Activated naive CD4-positive, alpha-beta T cell treated with anti-CD3 and anti-CD28 coated beads, Interleukin-2, amount 50 U/mL, for 24 hours (primary cell): Measurements from ENCODE around the gene MAP1S.

ENCODE experiments used
- H3K27ac Mint-ChIP-seq: one replicate; pipeline ENCODE4 v1.8.0; 2021; ENCODE audit warnings: mild to moderate bottlenecking, mixed read lengths
- H3K27me3 Mint-ChIP-seq: one replicate; pipeline ENCODE4 v1.8.0; 2021; ENCODE audit warnings: mixed read lengths
- H3K36me3 Mint-ChIP-seq: one replicate; pipeline ENCODE4 v1.8.0; 2021; ENCODE audit warnings: mixed read lengths
- H3K4me1 Mint-ChIP-seq: one replicate; pipeline ENCODE4 v1.8.0; 2021; ENCODE audit warnings: mixed read lengths
- H3K4me3 Mint-ChIP-seq: one replicate; pipeline ENCODE4 v1.8.0; 2021; ENCODE audit warnings: mild to moderate bottlenecking, mixed read lengths
- H3K9me3 Mint-ChIP-seq: one replicate; pipeline ENCODE4 v1.8.0; 2021; ENCODE audit warnings: mixed read lengths

MAP1S gene

GRCh38 chr19:17747205-17748098 lies 28.2 kb downstream of the MAP1S start:
- peak overlapping the region; percentile 51 for H3K27ac Mint-ChIP-seq
- peaks cover 48% of the 10 kb centered on the region for H3K4me1 Mint-ChIP-seq
- H3K9me3 Mint-ChIP-seq: no peaks in the 10 kb centered on the region
- H3K27me3 Mint-ChIP-seq: no peaks in the 10 kb centered on the region
- H3K4me3 Mint-ChIP-seq: peak overlapping the region; percentile 69
- H3K36me3 Mint-ChIP-seq: no peaks in the 10 kb centered on the region

- Mint-ChIP-seq H3K4me1 (peaks cover 48% of the 10 kb centered on the region), H3K27me3 (no peaks in the 10 kb centered on the region), H3K27ac (peak overlapping the region; percentile 74), H3K9me3 (no peaks in the 10 kb centered on the region), H3K4me3 (peak overlapping the region; percentile 69), H3K36me3 (no peaks in the 10 kb centered on the region)
These were observed 29.8 kb downstream of the MAP1S start for GRCh38 chr19:17748884-17749638.

GRCh38 chr19:17749912-17750317 lies 30.6 kb downstream of the MAP1S start:
- H3K9me3 Mint-ChIP-seq: no peaks in the 10 kb centered on the region
- H3K4me1 Mint-ChIP-seq: peaks cover 51% of the 10 kb centered on the region
- H3K27ac Mint-ChIP-seq: peak overlapping the region; percentile 74
- peak overlapping the region; percentile 69 for H3K4me3 Mint-ChIP-seq
- peaks cover 2% of the 10 kb centered on the region for H3K36me3 Mint-ChIP-seq
- H3K27me3 Mint-ChIP-seq: no peaks in the 10 kb centered on the region

- no peaks in the 10 kb centered on the region for H3K27me3 Mint-ChIP-seq
- peaks cover 7% of the 10 kb centered on the region for H3K36me3 Mint-ChIP-seq
- peak within 1 kb of the TSS; percentile 95 for H3K4me3 Mint-ChIP-seq
- H3K9me3 Mint-ChIP-seq: no peaks in the 10 kb centered on the region
- peak within 1 kb of the TSS; percentile 97 for H3K27ac Mint-ChIP-seq
- H3K4me1 Mint-ChIP-seq: peaks cover 61% of the 10 kb centered on the region
These were observed 32.0 kb downstream of the MAP1S start, which contains the start of gene FCHO1 for GRCh38 chr19:17751103-17751911. Gene FCHO1 (plus strand): TSS chr19:17751477. CDS start chr19:17755165, 3,688 bp downstream.

- H3K27me3 Mint-ChIP-seq: no peaks in the 10 kb centered on the region
- peaks cover 61% of the 10 kb centered on the region for H3K4me1 Mint-ChIP-seq
- H3K9me3 Mint-ChIP-seq: no peaks in the 10 kb centered on the region
- peaks cover 7% of the 10 kb centered on the region for H3K36me3 Mint-ChIP-seq
- peak overlapping the region; percentile 97 for H3K27ac Mint-ChIP-seq
- H3K4me3 Mint-ChIP-seq: peak overlapping the region; percentile 95
These were observed 32.6 kb downstream of the MAP1S start for GRCh38 chr19:17751912-17752273.

- H3K9me3 Mint-ChIP-seq: no peaks in the 10 kb centered on the region
- H3K27me3 Mint-ChIP-seq: no peaks in the 10 kb centered on the region
- no peak overlapping the region for H3K4me3 Mint-ChIP-seq
- no peak overlapping the region for H3K27ac Mint-ChIP-seq
- H3K4me1 Mint-ChIP-seq: peaks cover 58% of the 10 kb centered on the region
- peaks cover 7% of the 10 kb centered on the region for H3K36me3 Mint-ChIP-seq
These were observed 33.8 kb downstream of the MAP1S start for GRCh38 chr19:17752865-17753639.

- Mint-ChIP-seq H3K36me3 (peaks cover 7% of the 10 kb centered on the region), H3K27ac (no peak overlapping the region), H3K27me3 (no peaks in the 10 kb centered on the region), H3K9me3 (no peaks in the 10 kb centered on the region), H3K4me3 (no peak overlapping the region), H3K4me1 (peaks cover 52% of the 10 kb centered on the region)
These were observed 34.7 kb downstream of the MAP1S start for GRCh38 chr19:17753976-17754375.

GRCh38 chr19:17754634-17755442 lies 35.6 kb downstream of the MAP1S start:
- H3K27ac Mint-ChIP-seq: peak overlapping the region; percentile 52
- peaks cover 7% of the 10 kb centered on the region for H3K36me3 Mint-ChIP-seq
- H3K4me1 Mint-ChIP-seq: peaks cover 44% of the 10 kb centered on the region
- no peaks in the 10 kb centered on the region for H3K27me3 Mint-ChIP-seq
- H3K9me3 Mint-ChIP-seq: no peaks in the 10 kb centered on the region
- peak overlapping the region; percentile 1 for H3K4me3 Mint-ChIP-seq

- H3K27me3 Mint-ChIP-seq: no peaks in the 10 kb centered on the region
- no peak overlapping the region for H3K27ac Mint-ChIP-seq
- peaks cover 37% of the 10 kb centered on the region for H3K4me1 Mint-ChIP-seq
- no peak overlapping the region for H3K4me3 Mint-ChIP-seq
- peaks cover 9% of the 10 kb centered on the region for H3K36me3 Mint-ChIP-seq
- no peaks in the 10 kb centered on the region for H3K9me3 Mint-ChIP-seq
These were observed 36.2 kb downstream of the MAP1S start for GRCh38 chr19:17755443-17755890.

GRCh38 chr19:17755977-17756670 lies 36.8 kb downstream of the MAP1S start:
- no peak overlapping the region for H3K27ac Mint-ChIP-seq
- H3K4me1 Mint-ChIP-seq: peaks cover 33% of the 10 kb centered on the region
- H3K36me3 Mint-ChIP-seq: peaks cover 9% of the 10 kb centered on the region
- H3K27me3 Mint-ChIP-seq: no peaks in the 10 kb centered on the region
- H3K9me3 Mint-ChIP-seq: no peaks in the 10 kb centered on the region
- no peak overlapping the region for H3K4me3 Mint-ChIP-seq

- Mint-ChIP-seq H3K4me1 (peaks cover 25% of the 10 kb centered on the region), H3K27me3 (no peaks in the 10 kb centered on the region), H3K27ac (peak overlapping the region; percentile 21), H3K4me3 (no peak overlapping the region), H3K36me3 (peaks cover 9% of the 10 kb centered on the region), H3K9me3 (no peaks in the 10 kb centered on the region)
These were observed 37.8 kb downstream of the MAP1S start for GRCh38 chr19:17757125-17757524.

- peaks cover 25% of the 10 kb centered on the region for H3K4me1 Mint-ChIP-seq
- H3K4me3 Mint-ChIP-seq: no peak overlapping the region
- H3K36me3 Mint-ChIP-seq: peaks cover 12% of the 10 kb centered on the region
- no peaks in the 10 kb centered on the region for H3K27me3 Mint-ChIP-seq
- H3K27ac Mint-ChIP-seq: no peak overlapping the region
- H3K9me3 Mint-ChIP-seq: no peaks in the 10 kb centered on the region
These were observed 39.2 kb downstream of the MAP1S start for GRCh38 chr19:17758515-17758914.

GRCh38 chr19:17761148-17761547 lies 41.9 kb downstream of the MAP1S start:
- Mint-ChIP-seq H3K27me3 (no peaks in the 10 kb centered on the region), H3K27ac (no peak overlapping the region), H3K4me3 (no peak overlapping the region), H3K9me3 (no peaks in the 10 kb centered on the region), H3K4me1 (peaks cover 14% of the 10 kb centered on the region), H3K36me3 (peaks cover 9% of the 10 kb centered on the region)
